Gastrocnemius medialis (tissue), 4 donors: ENCODE data around the gene PSMD9.

Source experiments
- POLR2A ChIP-seq, 2 donors: fragments of 450-650 bp; IDR thresholded peaks; one replicate each; pipeline ENCODE4 v1.6.1; 2017; ENCODE audit warnings: antibody characterized with exemption in 2 of 2, mild to moderate bottlenecking in 2 of 2, moderate library complexity in 2 of 2
- TF ChIP-seq, protein P1 (sequence below), 5 experiments: fragments of 450-650 bp in 3 of 5; fragments of 200-600 bp in 2 of 5; sonication (generic) in 2 of 5; IDR thresholded peaks in 4 of 5; conservative IDR thresholded peaks in 1 of 5; 1 replicate in 4 of 5; 2 replicates in 1 of 5; pipeline ENCODE4 v1.5.1; 2016 to 2019; ENCODE audit warnings: antibody characterized with exemption in 5 of 5, mild to moderate bottlenecking in 3 of 5, moderate library complexity in 3 of 5

DNA sequence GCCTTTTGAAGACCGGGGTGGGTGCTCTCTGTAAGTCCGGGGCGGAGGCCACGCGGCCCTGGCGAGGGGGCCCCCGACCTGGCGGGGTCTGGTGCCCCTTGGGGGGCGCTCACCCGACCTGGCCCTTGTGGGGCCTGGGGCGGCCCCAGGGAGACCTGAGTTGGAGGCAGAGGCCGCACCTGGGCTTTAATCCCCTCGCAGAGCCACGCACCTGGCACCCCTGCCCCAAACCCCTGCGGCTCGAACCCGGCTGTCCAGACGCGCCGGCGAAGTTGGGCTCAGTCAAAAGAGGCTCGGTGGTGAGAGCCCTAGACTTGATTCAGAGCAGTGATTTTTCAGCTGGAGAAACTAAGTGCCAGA is 30.1 kb downstream of the PSMD9 start:
- TF ChIP-seq, protein P1, sequence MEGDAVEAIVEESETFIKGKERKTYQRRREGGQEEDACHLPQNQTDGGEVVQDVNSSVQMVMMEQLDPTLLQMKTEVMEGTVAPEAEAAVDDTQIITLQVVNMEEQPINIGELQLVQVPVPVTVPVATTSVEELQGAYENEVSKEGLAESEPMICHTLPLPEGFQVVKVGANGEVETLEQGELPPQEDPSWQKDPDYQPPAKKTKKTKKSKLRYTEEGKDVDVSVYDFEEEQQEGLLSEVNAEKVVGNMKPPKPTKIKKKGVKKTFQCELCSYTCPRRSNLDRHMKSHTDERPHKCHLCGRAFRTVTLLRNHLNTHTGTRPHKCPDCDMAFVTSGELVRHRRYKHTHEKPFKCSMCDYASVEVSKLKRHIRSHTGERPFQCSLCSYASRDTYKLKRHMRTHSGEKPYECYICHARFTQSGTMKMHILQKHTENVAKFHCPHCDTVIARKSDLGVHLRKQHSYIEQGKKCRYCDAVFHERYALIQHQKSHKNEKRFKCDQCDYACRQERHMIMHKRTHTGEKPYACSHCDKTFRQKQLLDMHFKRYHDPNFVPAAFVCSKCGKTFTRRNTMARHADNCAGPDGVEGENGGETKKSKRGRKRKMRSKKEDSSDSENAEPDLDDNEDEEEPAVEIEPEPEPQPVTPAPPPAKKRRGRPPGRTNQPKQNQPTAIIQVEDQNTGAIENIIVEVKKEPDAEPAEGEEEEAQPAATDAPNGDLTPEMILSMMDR (IDR thresholded peaks at IDR 0.05 in 4 of 5, conservative IDR thresholded peaks at IDR 0.05 in 1 of 5), result no peak
- no peak for TF ChIP-seq POLR2A (IDR thresholded peaks at IDR 0.05)
